Measurements from ENCODE around the gene FBXO40. TPM values are rescaled to one million over a fixed set of nuclear protein-coding genes. Genes with fewer than 3 reads are reported as not detected.

Gene FBXO40
- total RNA-seq, 1 experiment from 2014 or later, result not detected

- no peak for DNase-seq
- Histone ChIP-seq H3K9me3 (no peaks in the 10 kb centered on the region), H3K27me3 (0 out of 2 replicates have a peak, but pooled peaks cover 2% of the 10 kb centered on the region), H3K36me3 (no peaks in the 10 kb centered on the region), H3K4me3 (no peak overlapping the region)
Measured at GRCh38 chr3:121648219-121648958, 55.2 kb downstream of the FBXO40 start.

GRCh38 chr3:121649645-121650044 lies 56.5 kb downstream of the FBXO40 start:
- Histone ChIP-seq H3K27me3 (no peaks in the 10 kb centered on the region), H3K9me3 (no peaks in the 10 kb centered on the region), H3K36me3 (no peaks in the 10 kb centered on the region), H3K4me3 (no peak overlapping the region)
- DNase-seq, result no peak

- Histone ChIP-seq H3K36me3 (no peaks in the 10 kb centered on the region), H3K9me3 (no peaks in the 10 kb centered on the region), H3K4me3 (no peak overlapping the region), H3K27me3 (no peaks in the 10 kb centered on the region)
- DNase-seq, result no peak
Measured at GRCh38 chr3:121651684-121652083, 58.5 kb downstream of the FBXO40 start.

GRCh38 chr3:121654493-121655385 lies 61.6 kb downstream of the FBXO40 start:
- Histone ChIP-seq H3K36me3 (no peaks in the 10 kb centered on the region), H3K27me3 (no peaks in the 10 kb centered on the region), H3K9me3 (no peaks in the 10 kb centered on the region), H3K4me3 (no peak overlapping the region)
- DNase-seq, result no peak

GRCh38 chr3:121658716-121659435 lies 65.7 kb downstream of the FBXO40 start:
- no peaks in the 10 kb centered on the region for H3K9me3 ChIP-seq
- no peaks in the 10 kb centered on the region for H3K27me3 ChIP-seq
- H3K4me3 ChIP-seq, result no peak overlapping the region
- H3K36me3 ChIP-seq, result peaks cover 12% of the 10 kb centered on the region
- DNase-seq, result no peak

- DNase-seq, result no peak
- Histone ChIP-seq H3K9me3 (no peaks in the 10 kb centered on the region), H3K36me3 (peaks cover 19% of the 10 kb centered on the region), H3K27me3 (no peaks in the 10 kb centered on the region), H3K4me3 (no peak overlapping the region)
Measured at GRCh38 chr3:121659586-121659985, 66.4 kb downstream of the FBXO40 start.

GRCh38 chr3:121660356-121661171 lies 67.4 kb downstream of the FBXO40 start, which contains the start of gene HCLS1:
HCLS1 (minus strand) TSS chr3:121660903; CDS start chr3:121658347, 2,556 bp downstream.
- H3K27me3 ChIP-seq, result no peaks in the 10 kb centered on the region
- peaks cover 28% of the 10 kb centered on the region for H3K36me3 ChIP-seq
- H3K4me3 ChIP-seq, result no peak within 1 kb of the TSS
- DNase-seq, result no peak
- no peaks in the 10 kb centered on the region for H3K9me3 ChIP-seq

- H3K4me3 ChIP-seq, result no peak overlapping the region
- H3K9me3 ChIP-seq, result no peaks in the 10 kb centered on the region
- peaks cover 36% of the 10 kb centered on the region for H3K36me3 ChIP-seq
- no peak for DNase-seq
- no peaks in the 10 kb centered on the region for H3K27me3 ChIP-seq
Measured at GRCh38 chr3:121661376-121661775, 68.2 kb downstream of the FBXO40 start.

- H3K36me3 ChIP-seq, result peaks cover 49% of the 10 kb centered on the region
- DNase-seq, result no peak
- no peaks in the 10 kb centered on the region for H3K27me3 ChIP-seq
- H3K4me3 ChIP-seq, result no peak overlapping the region
- H3K9me3 ChIP-seq, result no peaks in the 10 kb centered on the region
Measured at GRCh38 chr3:121662742-121663141, 69.6 kb downstream of the FBXO40 start.

- H3K9me3 ChIP-seq, result no peaks in the 10 kb centered on the region
- no peak for DNase-seq
- peaks cover 53% of the 10 kb centered on the region for H3K36me3 ChIP-seq
- no peak overlapping the region for H3K4me3 ChIP-seq
- no peaks in the 10 kb centered on the region for H3K27me3 ChIP-seq
Measured at GRCh38 chr3:121663171-121663847, 70.1 kb downstream of the FBXO40 start.

GRCh38 chr3:121665488-121665887 lies 72.3 kb downstream of the FBXO40 start:
- no peak for DNase-seq
- no peaks in the 10 kb centered on the region for H3K27me3 ChIP-seq
- H3K36me3 ChIP-seq, result peaks cover 62% of the 10 kb centered on the region
- H3K9me3 ChIP-seq, result no peaks in the 10 kb centered on the region
- no peak overlapping the region for H3K4me3 ChIP-seq

- H3K36me3 ChIP-seq, result peaks cover 62% of the 10 kb centered on the region
- H3K4me3 ChIP-seq, result no peak overlapping the region
Measured at GRCh38 chr3:121667333-121667732, 74.2 kb downstream of the FBXO40 start.

GRCh38 chr3:121670676-121671075 lies 77.5 kb downstream of the FBXO40 start:
- no peak for DNase-seq
- H3K27me3 ChIP-seq, result no peaks in the 10 kb centered on the region
- no peaks in the 10 kb centered on the region for H3K9me3 ChIP-seq
- H3K4me3 ChIP-seq, result no peak overlapping the region
- peaks cover 43% of the 10 kb centered on the region for H3K36me3 ChIP-seq

More at GRCh38 chr3:121667333-121667732, 74.2 kb downstream of the FBXO40 start:
- no peak for DNase-seq
- H3K9me3 ChIP-seq, result no peaks in the 10 kb centered on the region
- H3K27me3 ChIP-seq, result no peaks in the 10 kb centered on the region

- no peaks in the 10 kb centered on the region for H3K27me3 ChIP-seq
- H3K4me3 ChIP-seq, result no peak overlapping the region
- H3K36me3 ChIP-seq, result peaks cover 47% of the 10 kb centered on the region
- no peak for DNase-seq
- H3K9me3 ChIP-seq, result no peaks in the 10 kb centered on the region
Measured at GRCh38 chr3:121677141-121677540, 84.0 kb downstream of the FBXO40 start.
